IgD-negative memory B cell (primary cell): Measurements from ENCODE around the gene AIF1L. TPM values are rescaled to one million over a fixed set of nuclear protein-coding genes. Genes with fewer than 3 reads are reported as not detected.

Source experiments
- polyA plus RNA-seq: library from polyadenylated mRNA; unstranded; fragments of 300-500 nt; fragmentation: Illumina TruSeq; gene quantifications from one replicate; pipeline ENCODE4 v1.2.3, GENCODE V29; 2021

Gene AIF1L
- polyA plus RNA-seq, 1 donor from 2014 or later: not detected

Other genes starting within 250 kb of the AIF1L start
- gene QRFP, start 199.7 kb upstream of the AIF1L start, polyA plus RNA-seq: not detected
- gene FIBCD1, start 157.3 kb upstream of the AIF1L start, polyA plus RNA-seq: not detected
- not detected for gene LAMC3, start 87.4 kb upstream of the AIF1L start, polyA plus RNA-seq
- gene NUP214, start 29.1 kb downstream of the AIF1L start, polyA plus RNA-seq: 23.0 TPM
- 18.3 TPM for gene FAM78A, start 180.0 kb downstream of the AIF1L start, polyA plus RNA-seq
- gene PLPP7, start 193.2 kb downstream of the AIF1L start, polyA plus RNA-seq: 1.7 TPM